PC-9 (cell line): Measurements from ENCODE around the gene MKI67. TPM values are rescaled to one million over a fixed set of nuclear protein-coding genes. Genes with fewer than 3 reads are reported as not detected.

Experiments
- BruUV-seq: library from RNA; stranded (reverse); fragments of 400-500 nt; replicated peaks from 2 replicates; lab custom pipeline; 2021; lab: Mats Ljungman, UMichigan
- CTCF ChIA-PET: fragments of 300-600 bp; sonication (Branson Sonifier 250); formaldehyde crosslinking; loops from one replicate; lab custom pipeline; 2022; ENCODE audit warnings: antibody characterized with exemption; lab: Charles Lee
- POLR2A ChIA-PET: fragments of 300-600 bp; sonication (Branson Sonifier 250); formaldehyde crosslinking; loops from one replicate; lab custom pipeline; 2022; ENCODE audit warnings: antibody characterized with exemption; ENCODE audit not compliant: unreplicated experiment; lab: Charles Lee
- DNase-seq, 2 experiments: peaks; one replicate each; pipeline versions ENCODE4 v3.0.0 to v3.0.0-alpha.2; 2015 to 2022; ENCODE audit warnings: mixed read lengths in 1 of 2
- H2AFZ ChIP-seq: fragments of 200-600 bp; sonication (generic); 2 replicates; pipeline ENCODE4 v1.8.1; 2017; ENCODE audit warnings: antibody characterized with exemption
- H3F3A ChIP-seq: fragments of 200-600 bp; sonication (generic); 2 replicates; pipeline ENCODE4 v1.8.1; 2017; ENCODE audit warnings: antibody characterized with exemption, mild to moderate bottlenecking, low read depth; ENCODE audit not compliant: insufficient read depth
- H3K27ac ChIP-seq: fragments of 200-600 bp; sonication (generic); 2 replicates; pipeline ENCODE4 v1.6.1; 2016; ENCODE audit warnings: mixed run types
- H3K27me3 ChIP-seq: fragments of 200-600 bp; sonication (generic); 2 replicates; pipeline ENCODE4 v1.6.1; 2016; ENCODE audit warnings: low read depth, mixed run types; ENCODE audit not compliant: insufficient read depth
- H3K36me3 ChIP-seq: fragments of 200-600 bp; sonication (generic); 2 replicates; pipeline ENCODE4 v1.6.1; 2016; ENCODE audit warnings: low read depth, mixed run types
- H3K4me1 ChIP-seq: fragments of 200-600 bp; sonication (generic); replicated peaks from 2 replicates; pipeline ENCODE4 v1.6.1; 2016; ENCODE audit warnings: mixed run types; ENCODE audit not compliant: insufficient read depth
- H3K4me2 ChIP-seq: fragments of 200-600 bp; sonication (generic); 2 replicates; pipeline ENCODE4 v1.6.1; 2017; ENCODE audit warnings: mixed run types
- H3K4me3 ChIP-seq: fragments of 200-600 bp; sonication (generic); 2 replicates; pipeline ENCODE4 v1.6.1; 2016; ENCODE audit warnings: mixed run types
- H3K79me2 ChIP-seq: fragments of 200-600 bp; sonication (generic); 2 replicates; pipeline ENCODE4 v1.6.1; 2017; ENCODE audit warnings: low read depth, mixed run types
- H3K9me2 ChIP-seq: fragments of 200-600 bp; sonication (generic); 2 replicates; pipeline ENCODE4 v1.8.1; 2017; ENCODE audit warnings: mild to moderate bottlenecking; ENCODE audit not compliant: insufficient read depth
- H3K9me3 ChIP-seq: fragments of 200-600 bp; sonication (generic); 2 replicates; pipeline ENCODE4 v1.8.1; 2016; ENCODE audit warnings: low read depth; ENCODE audit not compliant: insufficient read depth
- H4K20me1 ChIP-seq: fragments of 200-600 bp; sonication (generic); 2 replicates; pipeline ENCODE4 v1.8.1; 2017; ENCODE audit not compliant: insufficient read depth
- CTCF ChIP-seq: fragments of 200-600 bp; sonication (generic); conservative IDR thresholded peaks from 2 replicates; pipeline ENCODE4 v1.6.1; 2017; ENCODE audit warnings: mixed run types, antibody characterized with exemption, mild to moderate bottlenecking, moderate library complexity
- EZH2 ChIP-seq: fragments of 200-600 bp; sonication (generic); IDR thresholded peaks from 2 replicates; pipeline ENCODE4 v1.8.0; 2017; ENCODE audit warnings: antibody characterized with exemption, low read depth
- intact Hi-C: fragments of 100-400 bp; cut with micrococcal nuclease; formaldehyde crosslinking; loops from one replicate; pipeline ENCODE4 v1.10.0; 2022; ENCODE audit not compliant: unreplicated experiment
- total RNA-seq: library from RNA; stranded (reverse); gene quantifications from 2 replicates; pipeline ENCODE4 v1.2.3, GENCODE V29; 2021

The MKI67 gene
- total RNA-seq, 1 experiment from 2014 or later = 114 TPM

- intact Hi-C loops = no loop called here
- peak overlapping the region; percentile 91; the same call in 1 of the 2 replicates for H3K4me2 ChIP-seq
- no TSS peak for BruUV-seq
- peaks cover 29% of the 10 kb centered on the region for H3K36me3 ChIP-seq
- H3K9me2 ChIP-seq = no peaks in the 10 kb centered on the region
- DNase-seq = no peak
- H3K27ac ChIP-seq = no peak overlapping the region
- peaks cover 22% of the 10 kb centered on the region for H3K4me1 ChIP-seq
- CTCF ChIA-PET = no interaction called here
- H3K27me3 ChIP-seq = no peaks in the 10 kb centered on the region
- H3K9me3 ChIP-seq = no peaks in the 10 kb centered on the region
- H3F3A ChIP-seq = no peaks in the 10 kb centered on the region
- peaks cover 73% of the 10 kb centered on the region for H3K79me2 ChIP-seq
- TF ChIP-seq CTCF (no peak), EZH2 (no peak)
- no peak overlapping the region for H3K4me3 ChIP-seq
- H4K20me1 ChIP-seq = 0 out of 2 replicates have a peak, but pooled peaks cover 2% of the 10 kb centered on the region
- POLR2A ChIA-PET = no interaction called here
- H2AFZ ChIP-seq = no peak overlapping the region
Observed at GRCh38 chr10:128122931-128123330, 3.3 kb downstream of the MKI67 start.

- Histone ChIP-seq H3K4me1 (peaks cover 18% of the 10 kb centered on the region), H3F3A (no peaks in the 10 kb centered on the region), H3K9me3 (no peaks in the 10 kb centered on the region), H4K20me1 (0 out of 2 replicates have a peak, but pooled peaks cover 2% of the 10 kb centered on the region), H2AFZ (no peak overlapping the region), H3K27ac (no peak overlapping the region), H3K4me2 (no peak overlapping the region), H3K36me3 (peaks cover 32% of the 10 kb centered on the region), H3K79me2 (peaks cover 73% of the 10 kb centered on the region), H3K27me3 (no peaks in the 10 kb centered on the region), H3K4me3 (no peak overlapping the region), H3K9me2 (no peaks in the 10 kb centered on the region)
- ChIA-PET CTCF (no interaction called here), POLR2A (no interaction called here)
- BruUV-seq = no TSS peak
- intact Hi-C loops = no loop called here
- no peak for TF ChIP-seq CTCF
- TF ChIP-seq EZH2 = no peak
- DNase-seq = no peak
Observed at GRCh38 chr10:128121750-128122412, 4.3 kb downstream of the MKI67 start.

- CTCF ChIA-PET = interaction anchor here (0.6 kb wide), 1 partner anchor 83 kb away, joined by 4 read pairs; no protein-coding TSS in a partner anchor
- BruUV-seq = no TSS peak
- no peaks in the 10 kb centered on the region for H3K4me1 ChIP-seq
- no peak; the same call in 1 of the 2 replicates for TF ChIP-seq CTCF
- no peak for TF ChIP-seq EZH2
- no peak overlapping the region for H3K27ac ChIP-seq
- H3K4me3 ChIP-seq = no peak overlapping the region
- peaks cover 35% of the 10 kb centered on the region; the same call in 1 of the 2 replicates for H3K36me3 ChIP-seq
- POLR2A ChIA-PET = interaction anchor here (0.6 kb wide), 1 partner anchor 17 kb away, joined by 6 read pairs; no protein-coding TSS in a partner anchor
- H3K4me2 ChIP-seq = no peak overlapping the region
- H2AFZ ChIP-seq = no peak overlapping the region
- H3K9me3 ChIP-seq = no peaks in the 10 kb centered on the region
- DNase-seq = no peak
- H3F3A ChIP-seq = no peaks in the 10 kb centered on the region
- H3K27me3 ChIP-seq = no peaks in the 10 kb centered on the region
- H4K20me1 ChIP-seq = 0 out of 2 replicates have a peak, but pooled peaks cover 2% of the 10 kb centered on the region
- H3K79me2 ChIP-seq = peaks cover 33% of the 10 kb centered on the region
- H3K9me2 ChIP-seq = no peaks in the 10 kb centered on the region
- intact Hi-C loops = no loop called here
Observed at GRCh38 chr10:128116851-128117615, 9.2 kb downstream of the MKI67 start.
